ENCODE measurements around the gene MSX2.

GRCh38 chr5:174767670-174768069, 43.3 kb downstream of the MSX2 start:
- no peak for TF ChIP-seq EZH2phosphoT487 (IDR thresholded peaks at IDR 0.05; ENCODE audit: borderline replicate concordance)
- no peak for TF ChIP-seq CTCF (conservative IDR thresholded peaks at IDR 0.05; ENCODE audit: low read length)
